ENCODE measurements around the gene MLEC.

GRCh38 chr12:120725659-120726509 is 38.9 kb downstream of the MLEC start, which contains the start of gene ACADS:
- TF ChIP-seq EZH2 (IDR thresholded peaks at IDR 0.05; ENCODE audit: low read length, missing control alignments) = no peak
- TF ChIP-seq CTCF (conservative IDR thresholded peaks at IDR 0.05 in 1 of 2, IDR thresholded peaks at IDR 0.05 in 1 of 2; ENCODE audit: low read depth in 1 of 2, low read length in 2 of 2) = no peak
